ENCODE measurements around the gene BTBD10. TPM values are rescaled to one million over a fixed set of nuclear protein-coding genes. Genes with fewer than 3 reads are reported as not detected.

The BTBD10 gene
- total and polyA plus RNA-seq, 2 donors from 2014 or later, result 12.9 to 27.9 TPM

DNA sequence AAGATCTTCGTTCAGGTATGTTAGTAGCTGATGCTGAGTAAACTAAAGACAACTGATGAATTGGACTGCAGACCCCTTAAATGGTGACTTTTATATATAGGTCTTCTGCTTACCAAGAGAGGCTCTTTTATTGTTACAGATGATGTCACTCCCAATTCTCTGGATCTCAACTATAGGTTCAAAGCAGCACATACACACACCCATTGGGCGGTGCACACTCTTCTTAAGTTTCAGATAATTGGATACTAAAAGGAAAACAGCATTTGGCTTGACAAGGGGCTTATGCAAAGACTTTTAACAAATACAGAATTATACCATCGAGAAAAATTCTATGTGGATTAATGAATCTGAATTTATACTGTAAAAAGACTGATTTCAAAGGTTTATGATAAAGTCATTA lies 32.9 kb upstream of the BTBD10 start, which contains the start of gene PTH:
Gene PTH, minus strand, starts transcription at position 69 of the 400 bp plus-strand sequence. CDS start 3,142 bp downstream, outside the sequence.
- no peak within 1 kb of the TSS for H3K27ac ChIP-seq (ENCODE audit: low read depth in 2 of 2, low read length in 2 of 2)
- FAIRE-seq (no peak), DNase-seq (no peak)
- TF ChIP-seq, protein P1, sequence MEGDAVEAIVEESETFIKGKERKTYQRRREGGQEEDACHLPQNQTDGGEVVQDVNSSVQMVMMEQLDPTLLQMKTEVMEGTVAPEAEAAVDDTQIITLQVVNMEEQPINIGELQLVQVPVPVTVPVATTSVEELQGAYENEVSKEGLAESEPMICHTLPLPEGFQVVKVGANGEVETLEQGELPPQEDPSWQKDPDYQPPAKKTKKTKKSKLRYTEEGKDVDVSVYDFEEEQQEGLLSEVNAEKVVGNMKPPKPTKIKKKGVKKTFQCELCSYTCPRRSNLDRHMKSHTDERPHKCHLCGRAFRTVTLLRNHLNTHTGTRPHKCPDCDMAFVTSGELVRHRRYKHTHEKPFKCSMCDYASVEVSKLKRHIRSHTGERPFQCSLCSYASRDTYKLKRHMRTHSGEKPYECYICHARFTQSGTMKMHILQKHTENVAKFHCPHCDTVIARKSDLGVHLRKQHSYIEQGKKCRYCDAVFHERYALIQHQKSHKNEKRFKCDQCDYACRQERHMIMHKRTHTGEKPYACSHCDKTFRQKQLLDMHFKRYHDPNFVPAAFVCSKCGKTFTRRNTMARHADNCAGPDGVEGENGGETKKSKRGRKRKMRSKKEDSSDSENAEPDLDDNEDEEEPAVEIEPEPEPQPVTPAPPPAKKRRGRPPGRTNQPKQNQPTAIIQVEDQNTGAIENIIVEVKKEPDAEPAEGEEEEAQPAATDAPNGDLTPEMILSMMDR (IDR thresholded peaks at IDR 0.05; ENCODE audit: borderline replicate concordance, extremely low read depth, insufficient read depth), result no peak
- no peaks in the 10 kb centered on the region for H3K36me3 ChIP-seq (ENCODE audit: control insufficient read depth in 2 of 3, insufficient read depth in 3 of 3, low read length in 3 of 3)
- no peak within 1 kb of the TSS for H3K9ac ChIP-seq (ENCODE audit: low read length in 3 of 3)
- no peaks in the 10 kb centered on the region for H3K9me3 ChIP-seq (ENCODE audit: control insufficient read depth in 2 of 3, insufficient read depth in 1 of 3, low read length in 3 of 3)
- no peaks in the 10 kb centered on the region for H3K4me1 ChIP-seq (ENCODE audit: control insufficient read depth in 2 of 3, insufficient read depth in 2 of 3, low read depth in 1 of 3, low read length in 3 of 3)
- intact Hi-C loops (cut with DNase I), result no loop called here
- no peak within 1 kb of the TSS for H3K4me3 ChIP-seq (ENCODE audit: low read length in 3 of 3)
- no peaks in the 10 kb centered on the region for H3K27me3 ChIP-seq (ENCODE audit: control insufficient read depth, insufficient read depth, low read length)

DNA sequence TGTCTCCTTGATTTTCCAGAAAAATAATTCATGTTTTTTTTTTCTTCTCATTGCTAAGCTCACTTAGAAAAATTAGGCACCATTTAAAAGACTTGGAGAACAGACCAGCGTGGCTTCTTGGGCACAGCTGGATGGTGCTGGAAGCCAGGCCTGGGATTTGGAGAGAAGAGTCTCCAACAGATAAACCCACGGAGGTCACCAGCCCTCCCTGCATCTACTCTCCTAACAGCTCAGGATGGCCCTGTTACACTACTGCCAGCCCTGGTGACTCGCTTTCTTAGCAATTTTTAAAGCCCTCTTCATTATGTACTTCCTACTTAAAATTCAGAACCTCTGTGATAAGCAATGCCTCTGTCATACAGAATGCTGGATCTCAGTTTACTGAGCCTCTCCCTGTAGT lies 31.0 kb upstream of the BTBD10 start:
- DNase-seq, result no peak
- TF ChIP-seq, protein P1 (IDR thresholded peaks at IDR 0.05; ENCODE audit: borderline replicate concordance, extremely low read depth, insufficient read depth), result no peak
- FAIRE-seq, result no peak
- H3K27ac ChIP-seq (ENCODE audit: low read depth in 2 of 2, low read length in 2 of 2), result no peak overlapping the region
- H3K9ac ChIP-seq (ENCODE audit: low read length in 3 of 3), result no peak overlapping the region
- no peak overlapping the region for H3K4me3 ChIP-seq (ENCODE audit: low read length in 3 of 3)
- no peaks in the 10 kb centered on the region for H3K27me3 ChIP-seq (ENCODE audit: control insufficient read depth, insufficient read depth, low read length)
- H3K36me3 ChIP-seq (ENCODE audit: control insufficient read depth in 2 of 3, insufficient read depth in 3 of 3, low read length in 3 of 3), result no peaks in the 10 kb centered on the region
- H3K4me1 ChIP-seq (ENCODE audit: control insufficient read depth in 2 of 3, insufficient read depth in 2 of 3, low read depth in 1 of 3, low read length in 3 of 3), result no peaks in the 10 kb centered on the region
- no peaks in the 10 kb centered on the region for H3K9me3 ChIP-seq (ENCODE audit: control insufficient read depth in 2 of 3, insufficient read depth in 1 of 3, low read length in 3 of 3)
- intact Hi-C loops (cut with DNase I), result no loop called here

DNA sequence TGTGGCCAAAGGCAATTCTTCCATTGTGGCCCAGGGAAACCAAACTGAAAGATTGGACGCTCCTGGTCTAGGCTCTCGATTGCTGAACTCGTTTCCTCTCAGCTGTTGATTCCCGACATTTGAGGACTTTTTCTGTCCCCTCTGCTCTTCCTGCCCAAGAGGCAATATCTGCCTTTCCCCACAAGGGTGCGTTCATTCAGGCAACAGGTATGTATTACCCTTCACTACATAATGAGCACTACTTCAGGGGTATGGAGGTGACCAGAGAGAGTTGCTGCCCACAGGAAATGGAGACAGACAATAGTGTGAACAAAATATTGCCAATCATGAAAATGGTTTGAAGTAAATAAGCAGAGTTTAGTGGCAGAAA lies 24.6 kb upstream of the BTBD10 start:
- intact Hi-C loops (cut with DNase I), result no loop called here
- H3K27me3 ChIP-seq (ENCODE audit: control insufficient read depth, insufficient read depth, low read length), result no peaks in the 10 kb centered on the region
- DNase-seq (no peak), FAIRE-seq (no peak)
- no peaks in the 10 kb centered on the region for H3K36me3 ChIP-seq (ENCODE audit: control insufficient read depth in 2 of 3, insufficient read depth in 3 of 3, low read length in 3 of 3)
- no peak overlapping the region for H3K4me3 ChIP-seq (ENCODE audit: low read length in 3 of 3)
- no peaks in the 10 kb centered on the region for H3K4me1 ChIP-seq (ENCODE audit: control insufficient read depth in 2 of 3, insufficient read depth in 2 of 3, low read depth in 1 of 3, low read length in 3 of 3)
- H3K9ac ChIP-seq (ENCODE audit: low read length in 3 of 3), result no peak overlapping the region
- H3K27ac ChIP-seq (ENCODE audit: low read depth in 2 of 2, low read length in 2 of 2), result no peak overlapping the region
- no peaks in the 10 kb centered on the region for H3K9me3 ChIP-seq (ENCODE audit: control insufficient read depth in 2 of 3, insufficient read depth in 1 of 3, low read length in 3 of 3)
- TF ChIP-seq, protein P1 (IDR thresholded peaks at IDR 0.05; ENCODE audit: borderline replicate concordance, extremely low read depth, insufficient read depth), result no peak
